SJSA1 (cell line): ENCODE results near the gene ZDHHC24. TPM values are rescaled to one million over a fixed set of nuclear protein-coding genes. Genes with fewer than 3 reads are reported as not detected.

Experiments
- DNase-seq, 2 experiments: peaks; one replicate each; pipeline ENCODE4 v3.0.0-alpha.2; 2015 to 2020; ENCODE audit warnings: low spot score in 2 of 2, low read depth in 1 of 2
- H3K27ac ChIP-seq: fragments of 250-450 bp; sonication (Bioruptor Pico); 2 replicates; pipeline ENCODE4 v1.5.1; 2020; ENCODE audit warnings: mild to moderate bottlenecking, moderate library complexity
- H3K27me3 ChIP-seq: fragments of 250-450 bp; sonication (Bioruptor Pico); replicated peaks from 2 replicates; pipeline ENCODE4 v1.5.1; 2020; ENCODE audit warnings: mild to moderate bottlenecking, moderate library complexity
- H3K36me3 ChIP-seq: fragments of 250-450 bp; sonication (Bioruptor Pico); 2 replicates; pipeline ENCODE4 v1.5.1; 2020; ENCODE audit warnings: mild to moderate bottlenecking
- H3K4me1 ChIP-seq: fragments of 250-450 bp; sonication (Bioruptor Pico); replicated peaks from 2 replicates; pipeline ENCODE4 v1.6.1; 2021; ENCODE audit warnings: mild to moderate bottlenecking
- H3K4me3 ChIP-seq: fragments of 250-450 bp; sonication (Bioruptor Pico); 2 replicates; pipeline ENCODE4 v1.5.1; 2020; ENCODE audit warnings: mild to moderate bottlenecking
- H3K9me3 ChIP-seq: fragments of 250-450 bp; sonication (Bioruptor Pico); replicated peaks from 2 replicates; pipeline ENCODE4 v1.5.1; 2020; ENCODE audit warnings: mild to moderate bottlenecking
- total RNA-seq: library from RNA; depleted of rRNA; stranded (reverse); fragments of >200 nt; shearing (Covaris generic); gene quantifications from 2 replicates; pipeline ENCODE4 v1.2.3, GENCODE V29; 2014

ZDHHC24 gene
- total RNA-seq, 1 experiment from 2014 or later = 17.9 TPM

DNA sequence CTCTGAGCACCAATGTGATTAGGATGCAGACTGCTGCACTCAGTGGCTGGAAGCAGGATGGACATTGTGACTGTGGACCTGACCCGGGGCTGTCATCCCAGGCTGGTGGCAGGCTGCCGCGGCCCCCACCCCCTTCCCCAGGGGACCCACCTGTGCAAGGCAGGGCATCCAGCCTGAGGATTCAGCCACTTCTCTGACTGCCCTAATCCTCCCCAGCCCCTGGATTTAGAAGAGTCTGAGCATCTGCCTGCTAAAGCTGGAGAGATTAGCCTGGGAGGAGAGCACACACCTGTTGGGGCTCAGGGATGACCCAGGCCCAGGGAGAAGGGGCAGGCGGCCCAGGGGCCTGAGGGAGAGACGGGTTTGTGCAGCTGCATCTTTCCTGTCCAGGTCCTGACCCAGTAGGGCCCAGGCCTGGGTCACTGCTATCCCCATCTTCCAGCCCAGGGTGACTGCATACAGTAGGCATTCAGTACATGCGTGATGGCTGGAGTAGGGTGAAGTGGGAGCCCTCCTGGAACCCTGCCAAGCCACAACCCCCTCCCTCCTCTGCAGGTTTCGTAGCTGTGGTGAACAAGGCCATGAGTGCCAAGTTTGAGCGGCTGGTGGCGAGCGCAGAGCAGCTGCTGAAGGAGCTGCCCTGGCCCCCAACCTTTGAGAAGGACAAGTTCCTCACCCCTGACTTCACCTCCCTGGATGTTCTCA, 53.5 kb downstream of the ZDHHC24 start:
- peaks cover 83% of the 10 kb centered on the region for H3K36me3 ChIP-seq
- H3K4me3 ChIP-seq = no peak overlapping the region
- no peaks in the 10 kb centered on the region for H3K9me3 ChIP-seq
- H3K27ac ChIP-seq = no peak overlapping the region
- no peak for DNase-seq
- H3K27me3 ChIP-seq = no peaks in the 10 kb centered on the region
- H3K4me1 ChIP-seq = no peaks in the 10 kb centered on the region

DNA sequence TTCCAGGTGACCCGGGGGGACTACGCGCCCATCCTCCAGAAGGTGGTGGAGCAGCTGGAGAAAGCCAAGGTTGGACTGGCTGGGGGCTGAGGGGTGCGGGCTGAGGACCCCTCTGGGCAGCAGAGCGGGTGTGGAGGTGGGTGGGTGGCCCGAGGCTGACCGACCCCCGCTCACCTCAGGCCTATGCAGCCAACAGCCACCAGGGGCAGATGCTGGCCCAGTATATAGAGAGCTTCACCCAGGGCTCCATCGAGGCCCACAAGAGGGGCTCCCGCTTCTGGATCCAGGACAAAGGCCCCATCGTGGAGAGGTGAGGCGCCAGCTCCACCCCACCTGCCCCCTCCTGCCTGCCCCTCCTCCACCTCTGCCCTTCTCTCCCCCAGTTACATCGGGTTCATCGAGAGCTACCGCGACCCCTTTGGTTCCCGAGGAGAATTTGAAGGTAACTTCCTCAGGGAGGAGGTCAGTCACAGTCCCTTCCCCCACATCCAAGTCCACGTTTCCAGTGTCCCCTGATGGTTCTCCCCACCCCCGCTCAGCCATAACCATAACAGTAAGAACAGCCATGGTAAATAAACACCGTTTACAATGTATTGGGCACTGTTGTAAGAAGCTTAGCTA, 54.4 kb downstream of the ZDHHC24 start:
- H3K9me3 ChIP-seq = no peaks in the 10 kb centered on the region
- no peaks in the 10 kb centered on the region for H3K4me1 ChIP-seq
- peaks cover 83% of the 10 kb centered on the region for H3K36me3 ChIP-seq
- H3K4me3 ChIP-seq = no peak overlapping the region
- no peak overlapping the region for H3K27ac ChIP-seq
- DNase-seq = no peak
- no peaks in the 10 kb centered on the region for H3K27me3 ChIP-seq

DNA sequence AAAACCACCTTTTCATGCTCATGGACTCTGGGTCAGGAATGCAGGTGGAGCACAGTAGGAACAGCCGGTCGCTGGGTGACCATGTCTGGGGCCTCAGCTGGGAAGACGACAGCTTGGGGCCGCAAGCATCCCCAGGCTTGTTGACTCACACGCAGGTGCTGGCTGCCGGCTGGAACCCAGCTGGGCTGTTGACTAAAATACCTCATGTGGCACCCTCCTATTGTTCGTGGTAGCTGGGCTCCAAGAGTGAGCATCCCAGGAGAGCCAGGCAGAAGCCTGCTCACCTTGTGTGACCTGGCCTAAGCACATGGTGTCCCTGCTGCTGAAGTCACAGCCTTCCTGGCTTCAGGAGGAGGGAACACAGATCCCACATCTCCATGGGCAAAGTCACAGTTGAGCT, 56.2 kb downstream of the ZDHHC24 start:
- Histone ChIP-seq H3K27me3 (no peaks in the 10 kb centered on the region), H3K36me3 (peaks cover 75% of the 10 kb centered on the region), H3K4me1 (no peaks in the 10 kb centered on the region), H3K9me3 (no peaks in the 10 kb centered on the region), H3K4me3 (no peak overlapping the region), H3K27ac (no peak overlapping the region)
- DNase-seq = no peak

DNA sequence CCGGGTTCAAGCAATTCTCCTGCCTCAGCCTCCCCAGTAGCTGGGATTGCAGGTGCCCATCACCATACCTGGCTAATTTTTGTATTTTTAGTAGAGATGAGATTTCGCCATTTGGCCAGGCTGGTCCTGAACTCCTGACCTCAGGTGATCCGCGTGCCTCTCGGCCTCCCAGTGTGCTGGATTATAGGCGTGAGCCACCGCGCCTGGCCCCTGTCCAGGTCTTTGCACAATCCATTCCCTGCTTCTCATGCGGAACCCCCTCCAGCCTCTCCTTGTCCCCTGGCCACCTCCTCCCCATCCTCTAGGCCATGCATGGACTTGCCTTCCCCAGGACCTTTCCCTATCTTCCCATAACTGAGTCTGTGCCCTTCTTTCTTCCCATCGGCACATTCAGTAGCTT, 56.9 kb downstream of the ZDHHC24 start:
- Histone ChIP-seq H3K27me3 (no peaks in the 10 kb centered on the region), H3K4me3 (no peak overlapping the region), H3K4me1 (no peaks in the 10 kb centered on the region), H3K27ac (no peak overlapping the region), H3K9me3 (no peaks in the 10 kb centered on the region), H3K36me3 (peaks cover 74% of the 10 kb centered on the region)
- DNase-seq = no peak

- Histone ChIP-seq H3K27ac (no peak overlapping the region), H3K4me3 (no peak overlapping the region), H3K4me1 (peaks cover 5% of the 10 kb centered on the region), H3K27me3 (no peaks in the 10 kb centered on the region), H3K9me3 (no peaks in the 10 kb centered on the region), H3K36me3 (peaks cover 60% of the 10 kb centered on the region)
- no peak for DNase-seq
Measured at GRCh38 chr11:66484806-66485380, 61.0 kb downstream of the ZDHHC24 start.

DNA sequence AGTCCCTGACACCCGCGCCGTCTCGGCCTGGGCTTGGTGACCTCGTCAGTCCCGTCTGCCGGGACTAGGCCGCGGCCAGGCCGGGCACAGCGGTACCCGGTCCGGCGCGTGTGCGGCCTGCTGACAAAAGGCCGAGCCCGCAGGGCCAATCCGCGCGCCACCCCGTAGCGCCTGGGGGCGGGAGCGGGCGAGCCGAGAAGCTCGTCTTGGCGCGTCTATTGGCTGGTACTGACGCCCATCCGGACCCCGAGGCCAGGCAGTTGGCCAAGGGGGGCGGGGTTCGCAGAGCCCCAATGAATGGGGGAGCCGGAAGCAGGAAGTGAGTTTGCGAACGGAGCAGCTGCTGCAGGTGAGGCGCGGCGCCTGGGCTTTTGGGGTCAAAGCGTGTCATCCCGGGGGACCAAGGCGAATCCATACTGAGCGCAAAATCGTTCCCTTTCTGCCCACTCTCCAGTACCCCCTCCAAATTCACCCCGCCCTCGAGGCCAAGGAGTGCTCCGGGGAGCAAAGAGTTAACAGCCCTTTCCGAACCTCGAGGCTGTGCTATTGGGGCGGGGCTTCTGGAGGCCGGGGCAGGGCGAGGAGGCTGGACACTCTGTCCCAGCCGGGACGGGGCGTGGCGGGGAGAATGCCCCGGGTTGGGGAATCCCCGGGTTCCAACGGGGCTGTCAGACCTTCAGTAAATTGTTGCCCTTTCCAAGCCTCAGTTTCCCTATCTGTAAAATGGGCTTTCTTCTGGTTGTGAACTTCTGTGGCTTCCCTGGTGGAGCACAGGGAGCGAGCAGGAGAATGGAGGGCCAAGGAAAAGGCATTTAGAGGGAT, 65.5 kb downstream of the ZDHHC24 start, which contains the start of gene DPP3:
Gene DPP3 (plus strand): TSS at position 318 of the 822 bp plus-strand sequence. CDS start 1,767 bp downstream, outside the sequence.
- Histone ChIP-seq H3K4me1 (peaks cover 15% of the 10 kb centered on the region), H3K36me3 (peaks cover 34% of the 10 kb centered on the region), H3K27me3 (no peaks in the 10 kb centered on the region), H3K4me3 (peak within 1 kb of the TSS; percentile 65), H3K9me3 (no peaks in the 10 kb centered on the region), H3K27ac (peak within 1 kb of the TSS; percentile 75)
- DNase-seq = peak; percentile 100

GRCh38 chr11:66479394-66480116, 66.3 kb downstream of the ZDHHC24 start:
- peak in 1 of 2 experiments; percentile 68 for DNase-seq
- Histone ChIP-seq H3K27me3 (no peaks in the 10 kb centered on the region), H3K36me3 (peaks cover 39% of the 10 kb centered on the region), H3K4me3 (peak overlapping the region; percentile 65), H3K9me3 (no peaks in the 10 kb centered on the region), H3K27ac (peak overlapping the region; percentile 75), H3K4me1 (peaks cover 15% of the 10 kb centered on the region)

DNA sequence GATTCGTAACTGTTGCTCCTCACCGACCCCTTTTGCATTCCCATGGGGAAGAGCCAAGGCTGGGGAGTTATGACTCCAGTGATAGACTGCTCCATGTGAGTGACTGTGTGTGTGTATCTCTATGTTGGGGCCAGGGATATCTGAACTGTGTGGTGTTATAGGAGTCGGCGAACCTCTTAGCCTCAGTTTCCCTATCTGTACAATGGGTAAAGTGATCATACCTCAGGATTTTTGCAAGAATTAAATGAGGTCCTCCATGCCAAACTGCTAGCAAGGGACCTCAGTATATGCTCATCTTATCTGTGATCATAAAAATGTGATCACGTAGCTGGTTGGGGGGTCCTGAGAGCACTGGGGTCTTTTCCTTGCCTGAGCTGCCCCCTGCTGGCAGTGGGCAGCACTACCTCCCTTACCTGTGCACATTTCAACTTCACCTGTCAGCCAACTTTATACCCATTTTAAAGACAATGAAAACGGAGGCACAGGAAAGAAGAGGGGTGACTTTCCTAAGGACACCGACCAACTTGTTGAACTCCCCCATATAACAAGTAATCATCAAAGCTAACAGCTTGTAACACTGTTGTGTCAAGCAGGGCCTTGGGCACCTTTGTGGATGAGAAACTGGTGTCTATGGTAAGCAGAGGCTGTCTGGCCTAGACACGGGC, 67.0 kb downstream of the ZDHHC24 start:
- Histone ChIP-seq H3K27ac (peak overlapping the region; percentile 75; the same call in 1 of the 2 replicates), H3K4me3 (peak overlapping the region; percentile 65), H3K9me3 (no peaks in the 10 kb centered on the region), H3K27me3 (no peaks in the 10 kb centered on the region), H3K36me3 (peaks cover 42% of the 10 kb centered on the region), H3K4me1 (peaks cover 15% of the 10 kb centered on the region)
- DNase-seq = peak in 1 of 2 experiments; percentile 52

- H3K27me3 ChIP-seq = no peaks in the 10 kb centered on the region
- no peak overlapping the region for H3K4me3 ChIP-seq
- no peaks in the 10 kb centered on the region for H3K9me3 ChIP-seq
- peaks cover 15% of the 10 kb centered on the region for H3K4me1 ChIP-seq
- peaks cover 48% of the 10 kb centered on the region for H3K36me3 ChIP-seq
- H3K27ac ChIP-seq = no peak overlapping the region
- no peak for DNase-seq
Measured at GRCh38 chr11:66477263-66478201, 68.3 kb downstream of the ZDHHC24 start.

GRCh38 chr11:66476841-66477251, 69.0 kb downstream of the ZDHHC24 start:
- peaks cover 15% of the 10 kb centered on the region for H3K4me1 ChIP-seq
- H3K27me3 ChIP-seq = no peaks in the 10 kb centered on the region
- peaks cover 46% of the 10 kb centered on the region for H3K36me3 ChIP-seq
- H3K27ac ChIP-seq = no peak overlapping the region
- no peak for DNase-seq
- no peak overlapping the region for H3K4me3 ChIP-seq
- no peaks in the 10 kb centered on the region for H3K9me3 ChIP-seq

- Histone ChIP-seq H3K27ac (no peak overlapping the region), H3K36me3 (peaks cover 46% of the 10 kb centered on the region), H3K27me3 (no peaks in the 10 kb centered on the region), H3K4me3 (no peak overlapping the region), H3K9me3 (no peaks in the 10 kb centered on the region), H3K4me1 (peaks cover 15% of the 10 kb centered on the region)
- no peak for DNase-seq
Measured at GRCh38 chr11:66476173-66476840, 69.5 kb downstream of the ZDHHC24 start.
